Hair follicular keratinocyte (primary cell): ENCODE measurements around the gene RCAN1. TPM values are rescaled to one million over a fixed set of nuclear protein-coding genes. Genes with fewer than 3 reads are reported as not detected.

Experiments used
- total RNA-seq: library from RNA; depleted of rRNA; stranded (reverse); fragments of >200 nt; gene quantifications from 2 replicates; pipeline ENCODE4 v1.2.3, GENCODE V29; 2015

RCAN1 gene
- total RNA-seq: 25.8 and 28.0 TPM in 2 replicates

DNA sequence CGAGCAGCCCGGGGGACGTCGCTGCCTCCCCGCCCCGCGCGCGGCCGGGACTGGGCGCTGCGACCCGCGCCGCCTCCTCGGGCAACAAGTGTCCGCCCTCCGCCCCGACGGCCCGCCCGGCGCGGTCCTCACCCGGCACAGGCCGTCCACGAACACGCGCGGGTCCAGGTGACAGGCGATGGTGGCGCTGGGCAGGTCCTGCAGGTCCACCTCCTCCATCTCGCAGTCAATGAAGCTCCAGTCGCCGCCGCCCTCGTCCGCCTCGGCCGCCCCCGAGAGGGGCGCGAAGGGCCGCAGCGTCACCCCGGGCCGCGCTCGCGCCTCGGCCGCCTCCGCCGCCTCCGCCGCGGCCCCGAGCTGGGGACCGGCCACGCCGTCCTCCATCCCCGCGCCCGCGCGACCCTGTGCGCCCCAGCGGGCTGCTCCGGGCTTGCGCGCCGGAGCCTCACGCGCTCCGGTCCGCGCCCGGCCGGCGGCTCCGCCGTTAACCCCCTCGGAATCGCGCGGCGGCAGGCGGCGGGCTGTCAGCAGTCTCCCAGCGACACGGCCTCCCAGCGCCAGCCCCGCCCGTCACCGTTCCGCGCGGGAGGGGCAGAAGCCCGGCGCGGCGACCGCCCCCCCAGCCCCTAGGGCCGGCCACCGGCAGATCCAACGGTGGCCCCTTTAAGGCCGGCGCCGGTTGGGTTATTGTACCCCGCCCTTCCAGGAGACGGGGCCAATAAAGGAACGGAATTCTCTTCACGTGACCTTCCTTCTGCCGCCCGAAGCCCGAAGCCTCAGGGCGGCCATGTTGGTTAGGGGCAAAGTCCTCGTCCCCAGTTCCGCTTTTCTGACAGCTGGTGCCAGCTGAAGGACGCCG, at the start of gene RCAN1:
Gene RCAN1 (minus strand): TSS at position 486 of the 859 bp plus-strand sequence. CDS start 102 bp downstream, at position 384.

DNA sequence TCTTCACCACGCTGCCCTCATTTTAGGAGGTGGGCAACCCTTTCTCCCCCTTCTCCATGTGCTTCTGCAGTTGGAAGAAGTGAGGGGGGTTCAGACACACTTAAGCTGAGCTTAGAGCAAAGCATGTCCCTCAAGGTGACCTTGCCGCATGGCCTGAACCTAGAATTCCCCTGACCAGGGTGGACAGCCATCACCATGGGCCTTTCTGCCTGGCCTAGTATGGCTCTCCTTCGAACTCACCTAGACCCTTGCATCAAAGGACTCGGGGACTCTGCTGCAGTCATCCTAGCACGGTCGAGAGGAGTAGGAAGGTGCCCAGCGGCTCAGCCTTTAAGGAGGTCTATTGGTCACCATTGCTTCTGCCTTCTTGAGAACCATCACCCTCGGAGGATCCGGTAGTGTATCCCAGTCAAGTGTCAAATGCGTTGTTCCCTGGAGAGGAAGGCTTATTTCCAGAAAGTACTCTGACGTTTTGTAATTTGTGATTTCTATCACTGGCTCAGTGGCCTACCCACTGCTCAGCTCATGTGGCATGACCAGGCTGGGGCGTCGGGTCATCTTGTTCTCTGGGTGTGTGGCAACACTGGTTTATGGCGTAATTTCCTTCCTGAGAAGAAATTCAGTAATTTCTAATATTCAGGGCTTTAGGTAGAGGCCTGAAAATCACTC, 103.0 kb downstream of the RCAN1 start, which contains the start of gene KCNE1:
Gene KCNE1 (minus strand): TSS at position 424 of the 669 bp plus-strand sequence. CDS start 62,576 bp downstream, outside the sequence.

Other genes with a start within 250 kb of the RCAN1 start
- gene SMIM11, start 239.6 kb downstream of the RCAN1 start, total RNA-seq: 8.1 and 8.5 TPM in 2 replicates
- gene SMIM34, start 191.2 kb downstream of the RCAN1 start, total RNA-seq: not detected in 2 replicates
- 0.38 TPM in 1 of 2 replicates, not detected in the other for gene KCNE1, start 102.9 kb downstream of the RCAN1 start, total RNA-seq
- gene CLIC6, start 53.9 kb upstream of the RCAN1 start, total RNA-seq: 0.16 TPM in 1 of 2 replicates, not detected in the other